ENCODE data around the gene CTCF.

GRCh38 chr16:67657017-67657608 is 94.8 kb downstream of the CTCF start:
- TF ChIP-seq CTCF (IDR thresholded peaks at IDR 0.05; ENCODE audit: low read depth, low read length, missing input control) (no peak), JUND (IDR thresholded peaks at IDR 0.05) (no peak), YY1 (IDR thresholded peaks at IDR 0.05) (no peak), MAX (IDR thresholded peaks at IDR 0.05) (no peak), NR2F2 (IDR thresholded peaks at IDR 0.05) (no peak), GABPA (IDR thresholded peaks at IDR 0.05 in 1 of 2, conservative IDR thresholded peaks at IDR 0.05 in 1 of 2) (no peak), TAF1 (conservative IDR thresholded peaks at IDR 0.05) (no peak), RAD21 (IDR thresholded peaks at IDR 0.05) (no peak), EGR1 (IDR thresholded peaks at IDR 0.05; ENCODE audit: low read depth in 2 of 2) (no peak), RXRA (IDR thresholded peaks at IDR 0.05) (no peak), SP1 (IDR thresholded peaks at IDR 0.05) (no peak), HNF4A (conservative IDR thresholded peaks at IDR 0.05) (no peak)
